Neural crest cell (in vitro differentiated cells): ENCODE data around the gene GUCA1C. TPM values are rescaled to one million over a fixed set of nuclear protein-coding genes. Genes with fewer than 3 reads are reported as not detected.

Experiments
- DNase-seq: peaks from one replicate; pipeline ENCODE4 v3.0.0; 2021; ENCODE audit warnings: low read depth, mixed read lengths, low spot score
- H3K27ac Mint-ChIP-seq: one replicate; pipeline ENCODE4 v1.8.0; 2021; ENCODE audit warnings: mild to moderate bottlenecking, mixed read lengths; ENCODE audit not compliant: unreplicated experiment
- H3K27me3 Mint-ChIP-seq: 2 replicates; pipeline ENCODE4 v1.8.0; 2021; ENCODE audit warnings: low read depth, mild to moderate bottlenecking, mixed read lengths
- H3K36me3 Mint-ChIP-seq: 2 replicates; pipeline ENCODE4 v1.8.0; 2021; ENCODE audit warnings: low read depth, mild to moderate bottlenecking, mixed read lengths
- H3K4me1 Mint-ChIP-seq: 2 replicates; pipeline ENCODE4 v1.8.0; 2021; ENCODE audit warnings: mixed read lengths
- H3K4me3 Mint-ChIP-seq: one replicate; pipeline ENCODE4 v1.8.0; 2021; ENCODE audit warnings: mild to moderate bottlenecking, mixed read lengths
- H3K9me3 Mint-ChIP-seq: 2 replicates; pipeline ENCODE4 v1.8.0; 2021; ENCODE audit warnings: mixed read lengths
- CTCF ChIP-seq: fragments of 200-600 bp; sonication (generic); conservative IDR thresholded peaks from 2 replicates; pipeline ENCODE4 v1.5.0; 2021; ENCODE audit warnings: antibody characterized with exemption, mild to moderate bottlenecking
- total RNA-seq: library from RNA; stranded (reverse); gene quantifications from 2 replicates; pipeline ENCODE4 v1.2.1, GENCODE V29; 2021

The GUCA1C gene
- total RNA-seq, 1 donor from 2014 or later: not detected

DNA sequence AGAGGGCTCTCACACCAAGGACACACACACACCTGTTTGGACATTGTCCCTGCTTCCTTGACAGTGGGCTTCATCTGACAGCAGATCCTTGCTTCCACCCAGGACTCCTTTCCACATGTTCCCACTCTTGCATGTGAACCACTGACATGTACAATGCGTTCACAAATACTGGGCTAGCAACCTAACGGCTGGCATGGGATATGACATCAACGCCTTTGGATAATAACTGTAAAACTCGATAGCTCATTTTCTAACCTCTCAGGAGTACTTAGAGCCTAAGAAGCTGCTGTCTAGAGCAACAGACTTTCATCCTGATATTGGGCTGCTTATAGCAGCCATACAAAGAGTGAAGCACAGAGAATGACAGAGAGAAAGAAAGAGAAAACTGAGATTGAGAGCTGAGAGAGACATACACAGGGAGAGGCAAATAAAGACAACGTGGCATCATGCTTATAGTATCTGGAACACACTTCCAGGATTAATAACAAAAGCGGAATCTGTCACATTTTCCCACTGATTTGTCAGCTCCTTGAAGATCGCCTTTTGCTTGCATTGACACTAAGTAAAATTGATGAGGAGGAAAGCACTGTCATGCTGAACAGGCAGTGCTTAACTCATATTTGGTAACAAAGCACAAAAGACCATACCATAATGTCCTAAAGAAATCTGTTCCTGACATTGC, 1.7 kb downstream of the GUCA1C start:
- Mint-ChIP-seq H3K27ac (no peak overlapping the region), H3K36me3 (no peaks in the 10 kb centered on the region), H3K4me1 (peaks cover 9% of the 10 kb centered on the region), H3K9me3 (no peaks in the 10 kb centered on the region), H3K4me3 (no peak overlapping the region), H3K27me3 (no peaks in the 10 kb centered on the region)
- TF ChIP-seq CTCF: no peak
- DNase-seq: no peak

DNA sequence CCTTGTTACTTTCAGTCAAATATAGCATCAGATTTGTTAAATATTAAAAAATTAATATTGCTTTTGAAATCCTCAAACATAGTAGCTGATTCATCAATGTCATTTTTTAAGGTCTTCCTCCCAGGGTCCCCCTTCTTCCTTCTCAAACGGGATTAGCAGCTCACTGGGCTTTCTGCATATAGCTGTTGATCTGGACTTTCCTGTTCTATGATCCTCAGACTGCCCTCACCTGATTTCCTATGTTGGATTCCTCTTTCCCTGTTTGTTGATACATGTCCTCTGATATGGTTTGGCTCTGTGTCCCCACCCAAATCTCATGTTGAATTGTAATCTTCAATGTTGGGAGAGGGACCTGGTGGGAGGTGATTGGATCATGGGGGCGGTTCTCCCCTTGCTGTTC, 5.8 kb downstream of the GUCA1C start:
- no peak overlapping the region for H3K27ac Mint-ChIP-seq
- H3K9me3 Mint-ChIP-seq: no peaks in the 10 kb centered on the region
- no peaks in the 10 kb centered on the region for H3K27me3 Mint-ChIP-seq
- peaks cover 9% of the 10 kb centered on the region for H3K4me1 Mint-ChIP-seq
- H3K36me3 Mint-ChIP-seq: no peaks in the 10 kb centered on the region
- DNase-seq: no peak
- H3K4me3 Mint-ChIP-seq: no peak overlapping the region
- no peak for TF ChIP-seq CTCF

- no peak for DNase-seq
- H3K27ac Mint-ChIP-seq: no peak overlapping the region
- H3K9me3 Mint-ChIP-seq: no peaks in the 10 kb centered on the region
- H3K36me3 Mint-ChIP-seq: no peaks in the 10 kb centered on the region
- no peak overlapping the region for H3K4me3 Mint-ChIP-seq
- no peaks in the 10 kb centered on the region for H3K4me1 Mint-ChIP-seq
- no peaks in the 10 kb centered on the region for H3K27me3 Mint-ChIP-seq
- no peak for TF ChIP-seq CTCF
Observed at GRCh38 chr3:108946292-108947285, 7.1 kb downstream of the GUCA1C start.

DNA sequence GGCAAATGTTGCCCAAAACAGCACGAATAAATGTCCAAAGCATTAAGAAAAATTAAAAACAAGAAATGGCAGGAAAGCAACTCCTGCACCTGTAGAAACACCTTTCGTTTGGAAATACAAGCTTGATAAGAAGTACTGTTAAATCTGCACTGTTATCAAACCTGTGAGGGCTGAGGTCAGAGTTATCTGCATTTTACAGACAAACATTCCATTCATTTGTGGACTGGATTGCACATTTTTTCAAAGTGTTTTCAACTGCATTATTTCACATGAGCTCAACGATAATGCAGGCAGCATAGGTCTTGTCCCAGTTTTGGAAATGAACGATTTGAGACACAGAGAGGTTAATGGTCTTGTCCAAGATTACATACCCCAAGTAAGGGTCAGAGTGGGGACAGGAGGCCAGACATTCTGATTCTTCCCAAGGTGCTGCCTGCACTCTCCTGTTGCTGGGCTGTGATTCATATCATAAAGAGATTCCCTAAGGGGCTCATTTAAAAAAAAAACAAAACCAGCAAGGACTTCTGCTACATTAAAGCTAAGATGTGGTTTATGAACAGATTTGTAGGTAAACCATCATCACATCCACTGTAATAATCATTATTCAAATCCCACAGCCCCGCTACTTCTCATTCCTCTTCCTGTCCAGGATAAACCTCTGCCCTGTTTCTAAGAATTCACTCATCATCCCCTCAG, 13.0 kb downstream of the GUCA1C start:
- DNase-seq: no peak
- Mint-ChIP-seq H3K9me3 (no peaks in the 10 kb centered on the region), H3K27me3 (no peaks in the 10 kb centered on the region), H3K4me3 (no peak overlapping the region), H3K4me1 (no peaks in the 10 kb centered on the region), H3K27ac (no peak overlapping the region), H3K36me3 (no peaks in the 10 kb centered on the region)
- TF ChIP-seq CTCF: no peak

GRCh38 chr3:108940166-108940565, 13.5 kb downstream of the GUCA1C start:
- Mint-ChIP-seq H3K4me3 (no peak overlapping the region), H3K4me1 (no peaks in the 10 kb centered on the region), H3K36me3 (no peaks in the 10 kb centered on the region), H3K9me3 (no peaks in the 10 kb centered on the region), H3K27me3 (no peaks in the 10 kb centered on the region), H3K27ac (no peak overlapping the region)
- DNase-seq: no peak
- no peak for TF ChIP-seq CTCF
